Stimulated activated naive CD8-positive, alpha-beta T cell treated with anti-CD3 and anti-CD28 coated beads, Interleukin-15, amount 100 ng/mL, for 72 hours (primary cell): Measurements from ENCODE around the gene DNAAF2.

Experiments
- ATAC-seq: fragments of 150-1000 bp; cut with Tn5 transposase; 2 replicates; pipeline ENCODE4 v1.10.0; 2021; ENCODE audit warnings: mild to moderate bottlenecking, moderate library complexity
- DNase-seq, 2 donors: peaks; one replicate each; pipeline ENCODE4 v3.0.0; 2021 to 2022
- H3K27ac Mint-ChIP-seq, 2 donors: one replicate each; pipeline ENCODE4 v1.8.0; 2022; ENCODE audit warnings: mild to moderate bottlenecking in 2 of 2, mixed read lengths in 2 of 2, moderate library complexity in 2 of 2
- H3K27me3 Mint-ChIP-seq: one replicate; pipeline ENCODE4 v1.8.0; 2022; ENCODE audit warnings: mixed read lengths
- H3K4me1 Mint-ChIP-seq: one replicate; pipeline ENCODE4 v1.8.0; 2022; ENCODE audit warnings: mild to moderate bottlenecking, mixed read lengths
- H3K4me3 Mint-ChIP-seq, 2 donors: one replicate each; pipeline ENCODE4 v1.8.0; 2022; ENCODE audit warnings: mild to moderate bottlenecking in 2 of 2, mixed read lengths in 2 of 2, moderate library complexity in 1 of 2
- H3K9me3 Mint-ChIP-seq, 2 donors: one replicate each; pipeline ENCODE4 v1.8.0; 2022; ENCODE audit warnings: mixed read lengths in 2 of 2

The DNAAF2 gene

DNA sequence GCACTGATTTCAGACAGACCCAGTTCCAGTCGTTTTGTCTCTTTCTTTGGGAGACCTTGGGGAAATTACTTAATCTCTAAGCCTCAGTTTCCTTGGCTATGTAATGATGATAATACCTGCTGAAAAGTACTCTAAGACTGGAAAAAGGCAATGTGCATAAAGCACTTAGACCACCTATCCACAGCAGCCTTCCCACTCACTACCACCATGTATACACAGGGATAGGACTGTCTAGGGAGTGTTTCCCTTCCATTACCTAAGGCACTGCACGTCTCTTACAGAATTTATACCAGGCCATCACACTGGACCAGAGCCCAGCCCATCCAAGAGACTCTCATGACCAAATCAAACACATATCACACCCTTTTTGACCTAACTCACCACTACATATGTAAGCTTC lies 55.2 kb downstream of the DNAAF2 start:
- no peaks in the 10 kb centered on the region for H3K27me3 Mint-ChIP-seq
- ATAC-seq: no peak
- peaks cover 72% of the 10 kb centered on the region for H3K4me1 Mint-ChIP-seq
- no peak for DNase-seq
- H3K9me3 Mint-ChIP-seq: no peaks in the 10 kb centered on the region
- H3K27ac Mint-ChIP-seq: peak overlapping the region in 1 of 2 donors; percentile 50
- no peak overlapping the region for H3K4me3 Mint-ChIP-seq

DNA sequence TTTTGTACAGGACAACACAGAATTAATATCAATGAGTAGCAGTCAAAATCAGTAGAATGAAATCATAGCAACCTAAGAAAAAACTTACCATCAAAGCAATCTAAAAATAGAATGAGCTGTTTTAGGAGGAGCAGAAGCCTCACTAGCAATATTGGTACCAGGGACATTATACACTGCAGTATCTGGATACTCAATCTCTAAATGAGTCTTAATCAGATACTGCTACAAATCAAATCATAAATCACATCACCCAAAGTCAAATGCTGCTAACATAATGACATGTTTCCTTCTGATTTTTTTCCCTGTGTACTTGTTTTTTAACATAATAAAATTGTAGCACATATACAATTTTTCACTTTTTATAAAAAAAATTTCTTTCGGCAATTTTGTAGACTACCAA lies 56.9 kb downstream of the DNAAF2 start:
- H3K4me3 Mint-ChIP-seq: no peak overlapping the region
- DNase-seq (no peak), ATAC-seq (no peak)
- H3K4me1 Mint-ChIP-seq: peaks cover 67% of the 10 kb centered on the region
- no peaks in the 10 kb centered on the region for H3K9me3 Mint-ChIP-seq
- no peaks in the 10 kb centered on the region for H3K27me3 Mint-ChIP-seq
- H3K27ac Mint-ChIP-seq: peak overlapping the region in 1 of 2 donors; percentile 27
